Measurements from ENCODE around the gene ADARB2. TPM values are rescaled to one million over a fixed set of nuclear protein-coding genes. Genes with fewer than 3 reads are reported as not detected.
"Not testable (repeated sequence)": the region's sequence is repeated elsewhere in the genome, so short reads cannot be mapped to it uniquely, and the experiment has no call there.

The ADARB2 gene
- polyA plus RNA-seq, 4 donors: 0.40 to 1.5 (median 0.91) TPM

GRCh38 chr10:1347525-1347924 lies 389.8 kb downstream of the ADARB2 start:
- DNase-seq (ENCODE audit: low read depth in 4 of 4, low spot score in 3 of 4): no peak

DNA sequence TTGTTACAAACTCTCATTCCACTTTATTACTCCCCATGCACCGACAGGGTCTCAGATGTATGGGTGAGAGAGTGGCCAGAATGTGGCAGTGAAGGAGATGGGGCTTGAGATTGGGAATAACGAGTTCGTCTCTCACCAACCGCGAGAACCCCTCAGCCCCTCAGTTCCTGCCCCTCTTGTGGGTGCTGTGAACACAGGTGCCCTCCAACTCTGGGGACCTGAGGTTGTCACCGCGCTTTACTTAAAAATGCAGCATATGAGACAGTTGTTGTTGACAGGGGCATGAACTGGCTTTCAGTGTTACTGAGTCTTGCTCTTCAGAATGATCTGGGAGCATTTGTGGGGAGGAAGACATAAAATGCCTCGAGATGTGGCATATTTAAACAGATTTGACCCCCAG lies 391.1 kb downstream of the ADARB2 start:
- DNase-seq (ENCODE audit: low read depth in 4 of 4, low spot score in 3 of 4): no peak

DNA sequence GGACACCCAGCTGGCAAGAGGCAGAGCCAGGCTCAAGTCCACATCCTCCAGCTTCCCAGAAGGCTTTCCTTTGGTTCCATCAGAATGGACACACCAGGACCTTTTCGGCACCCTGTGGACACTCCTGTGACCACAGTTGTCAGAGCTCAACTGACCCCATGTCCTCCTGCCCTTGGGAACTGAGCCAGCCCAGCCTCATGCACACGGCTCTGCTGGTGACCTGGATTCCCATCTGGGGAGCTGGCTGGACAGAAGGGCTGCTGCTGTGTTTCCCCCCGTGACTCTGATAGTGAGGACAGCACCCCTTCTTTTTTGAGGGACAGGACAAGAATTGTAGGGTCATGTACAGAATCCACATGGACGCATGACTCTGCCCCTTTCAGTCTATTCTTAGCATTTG lies 392.0 kb downstream of the ADARB2 start:
- no peak for DNase-seq (ENCODE audit: low read depth in 4 of 4, low spot score in 3 of 4)

DNA sequence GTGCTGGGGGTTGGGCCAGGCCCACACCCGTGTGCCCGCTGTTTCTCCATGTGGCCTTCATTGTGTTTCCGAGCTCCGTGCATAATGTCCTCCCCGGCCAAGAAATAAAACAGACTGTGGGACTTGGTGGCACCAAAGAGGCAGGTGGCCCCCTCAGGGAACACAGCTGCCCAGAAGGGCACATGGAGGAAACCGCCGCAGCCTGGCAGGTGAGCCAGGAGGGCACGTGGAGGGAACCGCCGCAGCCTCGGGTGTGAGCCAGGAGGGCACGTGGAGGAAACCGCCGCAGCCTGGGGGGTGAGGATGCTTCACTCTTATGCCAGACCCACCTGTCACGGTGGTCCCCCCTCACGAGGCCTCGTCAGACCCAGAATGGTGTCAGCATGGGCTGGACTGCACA lies 392.5 kb downstream of the ADARB2 start:
- DNase-seq (ENCODE audit: low read depth in 4 of 4, low spot score in 3 of 4): no peak

- DNase-seq (ENCODE audit: low read depth in 4 of 4, low spot score in 3 of 4): no peak
These were observed 392.9 kb downstream of the ADARB2 start for GRCh38 chr10:1344408-1344807.

- no peak for DNase-seq (ENCODE audit: low read depth in 4 of 4, low spot score in 3 of 4)
These were observed 394.1 kb downstream of the ADARB2 start for GRCh38 chr10:1343176-1343575.

GRCh38 chr10:1341052-1341451 lies 396.3 kb downstream of the ADARB2 start:
- not testable (repeated sequence) for DNase-seq (ENCODE audit: low read depth in 4 of 4, low spot score in 3 of 4)

- DNase-seq (ENCODE audit: low read depth in 4 of 4, low spot score in 3 of 4): no peak
These were observed 397.9 kb downstream of the ADARB2 start for GRCh38 chr10:1339396-1339795.

DNA sequence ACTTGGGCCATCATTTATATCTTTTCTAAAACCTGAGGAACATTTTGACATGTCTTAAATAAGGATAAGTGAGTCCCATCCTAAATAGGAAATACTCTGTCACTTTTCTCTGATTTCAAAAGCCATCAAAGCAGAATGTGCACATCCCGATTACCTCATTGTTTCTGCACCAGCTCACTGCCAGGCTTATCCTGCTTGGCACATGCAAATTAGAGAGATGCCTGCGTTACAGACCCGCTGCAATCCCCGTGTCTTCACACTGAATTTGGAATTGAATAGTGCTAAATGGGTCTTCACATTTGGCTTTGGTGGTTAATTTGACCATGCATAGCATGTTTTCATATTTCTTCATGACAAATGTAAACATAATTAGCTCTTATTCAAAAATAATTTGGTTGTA lies 401.7 kb downstream of the ADARB2 start:
- no peak for DNase-seq (ENCODE audit: low read depth in 4 of 4, low spot score in 3 of 4)

- DNase-seq (ENCODE audit: low read depth in 4 of 4, low spot score in 3 of 4): no peak
These were observed 403.3 kb downstream of the ADARB2 start for GRCh38 chr10:1333981-1334380.

GRCh38 chr10:1331560-1331959 lies 405.8 kb downstream of the ADARB2 start:
- no peak for DNase-seq (ENCODE audit: low read depth in 4 of 4, low spot score in 3 of 4)

DNA sequence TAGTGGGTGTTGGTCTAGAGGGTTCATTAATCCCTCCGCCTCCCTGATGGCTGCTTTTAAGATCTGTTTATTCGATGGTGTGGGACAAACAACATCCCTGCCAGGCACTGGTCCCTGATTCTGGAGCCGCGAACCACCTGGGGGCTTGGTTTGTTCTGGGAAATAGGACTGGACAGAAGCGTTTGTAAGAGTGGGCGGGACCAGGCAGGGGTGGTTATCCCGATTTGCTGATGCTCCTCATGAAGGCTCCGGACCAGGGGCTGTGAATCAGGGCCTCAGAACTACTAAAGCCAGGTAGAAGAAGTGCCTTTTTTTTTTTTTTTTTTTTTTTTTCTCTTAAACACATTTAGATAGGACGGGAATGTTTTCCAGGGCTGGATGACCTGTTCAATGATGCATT lies 407.7 kb downstream of the ADARB2 start:
- DNase-seq (ENCODE audit: low read depth in 4 of 4, low spot score in 3 of 4): no peak

- DNase-seq (ENCODE audit: low read depth in 4 of 4, low spot score in 3 of 4): no peak
These were observed 408.2 kb downstream of the ADARB2 start for GRCh38 chr10:1328981-1329614.

GRCh38 chr10:1328161-1328823 lies 409.0 kb downstream of the ADARB2 start:
- DNase-seq (ENCODE audit: low read depth in 4 of 4, low spot score in 3 of 4): no peak

- no peak for DNase-seq (ENCODE audit: low read depth in 4 of 4, low spot score in 3 of 4)
These were observed 409.6 kb downstream of the ADARB2 start for GRCh38 chr10:1327759-1328158.

GRCh38 chr10:1326514-1326913 lies 410.8 kb downstream of the ADARB2 start:
- not testable (repeated sequence) for DNase-seq (ENCODE audit: low read depth in 4 of 4, low spot score in 3 of 4)

DNA sequence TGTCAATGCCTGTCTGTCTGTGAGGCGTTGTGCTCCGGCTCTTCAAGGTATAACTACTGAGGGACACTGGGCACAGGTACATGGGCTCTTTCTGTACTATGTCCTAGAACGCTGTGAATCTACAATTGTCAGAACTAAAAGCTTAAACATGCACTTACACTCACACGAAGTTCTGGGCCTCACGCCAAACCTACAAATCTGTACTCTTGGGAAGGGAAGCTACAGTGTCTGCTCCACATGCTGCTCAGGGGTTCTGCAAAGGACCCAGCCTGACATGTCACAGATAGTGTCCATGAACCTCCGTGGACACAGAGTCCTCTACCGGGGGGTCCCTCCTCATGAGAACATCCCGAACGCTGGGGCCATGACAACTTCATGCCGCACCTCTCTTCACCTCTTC lies 412.4 kb downstream of the ADARB2 start:
- no peak for DNase-seq (ENCODE audit: low read depth in 4 of 4, low spot score in 3 of 4)

GRCh38 chr10:1323951-1324350 lies 413.4 kb downstream of the ADARB2 start:
- DNase-seq (ENCODE audit: low read depth in 4 of 4, low spot score in 3 of 4): no peak

- no peak for DNase-seq (ENCODE audit: low read depth in 4 of 4, low spot score in 3 of 4)
These were observed 416.5 kb downstream of the ADARB2 start for GRCh38 chr10:1320739-1321320.

- no peak for DNase-seq (ENCODE audit: low read depth in 4 of 4, low spot score in 3 of 4)
These were observed 420.5 kb downstream of the ADARB2 start for GRCh38 chr10:1316809-1317143.

GRCh38 chr10:1316121-1316808 lies 421.1 kb downstream of the ADARB2 start:
- no peak for DNase-seq (ENCODE audit: low read depth in 4 of 4, low spot score in 3 of 4)

DNA sequence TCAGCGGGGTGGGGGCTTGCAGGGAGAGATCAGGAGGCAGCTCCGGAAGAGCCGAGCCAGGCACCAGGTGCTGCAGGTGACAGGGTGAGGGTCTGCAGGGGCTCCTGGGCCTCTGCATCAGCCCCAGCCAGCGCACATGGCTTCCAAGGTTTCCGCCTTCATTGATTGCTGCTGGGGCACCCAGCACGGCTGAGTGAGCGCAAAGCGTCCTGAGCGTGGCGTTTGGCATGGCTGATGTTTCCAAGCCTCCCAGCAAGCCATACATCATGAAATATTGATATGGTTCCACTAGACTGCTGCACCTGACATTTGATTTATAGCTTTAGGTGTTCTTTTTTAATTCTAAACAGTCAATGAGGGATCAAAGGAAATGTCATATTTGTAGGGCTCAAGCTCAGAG lies 422.1 kb downstream of the ADARB2 start:
- no peak for DNase-seq (ENCODE audit: low read depth in 4 of 4, low spot score in 3 of 4)

All from left renal pelvis (tissue), 4 donors.